Nephron progenitor cell (in vitro differentiated cells): ENCODE results near the gene YIF1A.

ENCODE experiments used
- DNase-seq: peaks from one replicate; pipeline ENCODE4 v3.0.0; 2021
- H3K27ac Mint-ChIP-seq: 2 replicates; pipeline ENCODE4 v1.8.0; 2021; ENCODE audit warnings: mild to moderate bottlenecking, moderate library complexity, mixed read lengths
- H3K27me3 Mint-ChIP-seq: 2 replicates; pipeline ENCODE4 v1.8.0; 2021; ENCODE audit warnings: mild to moderate bottlenecking, low read depth, mixed read lengths; ENCODE audit not compliant: poor library complexity
- H3K36me3 Mint-ChIP-seq: 2 replicates; pipeline ENCODE4 v1.8.0; 2021; ENCODE audit warnings: low read depth, mixed read lengths
- H3K4me1 Mint-ChIP-seq: 2 replicates; pipeline ENCODE4 v1.8.0; 2021; ENCODE audit warnings: mixed read lengths
- H3K4me3 Mint-ChIP-seq: 2 replicates; pipeline ENCODE4 v1.8.0; 2021; ENCODE audit warnings: mild to moderate bottlenecking, moderate library complexity, mixed read lengths
- H3K9me3 Mint-ChIP-seq: 2 replicates; pipeline ENCODE4 v1.8.0; 2021; ENCODE audit warnings: mild to moderate bottlenecking, moderate library complexity, mixed read lengths
- TF ChIP-seq, protein P1 (sequence below): fragments of 200-600 bp; sonication (generic); IDR thresholded peaks from 2 replicates; pipeline ENCODE4 v1.5.0; 2021; ENCODE audit warnings: antibody characterized with exemption

YIF1A gene

GRCh38 chr11:66330931-66331330 lies 42.0 kb upstream of the YIF1A start:
- DNase-seq, result no peak
- Mint-ChIP-seq H3K4me3 (no peak overlapping the region), H3K9me3 (no peaks in the 10 kb centered on the region), H3K27ac (no peak overlapping the region), H3K36me3 (no peaks in the 10 kb centered on the region), H3K4me1 (peaks cover 48% of the 10 kb centered on the region), H3K27me3 (peaks cover 5% of the 10 kb centered on the region)
- TF ChIP-seq, protein P1, sequence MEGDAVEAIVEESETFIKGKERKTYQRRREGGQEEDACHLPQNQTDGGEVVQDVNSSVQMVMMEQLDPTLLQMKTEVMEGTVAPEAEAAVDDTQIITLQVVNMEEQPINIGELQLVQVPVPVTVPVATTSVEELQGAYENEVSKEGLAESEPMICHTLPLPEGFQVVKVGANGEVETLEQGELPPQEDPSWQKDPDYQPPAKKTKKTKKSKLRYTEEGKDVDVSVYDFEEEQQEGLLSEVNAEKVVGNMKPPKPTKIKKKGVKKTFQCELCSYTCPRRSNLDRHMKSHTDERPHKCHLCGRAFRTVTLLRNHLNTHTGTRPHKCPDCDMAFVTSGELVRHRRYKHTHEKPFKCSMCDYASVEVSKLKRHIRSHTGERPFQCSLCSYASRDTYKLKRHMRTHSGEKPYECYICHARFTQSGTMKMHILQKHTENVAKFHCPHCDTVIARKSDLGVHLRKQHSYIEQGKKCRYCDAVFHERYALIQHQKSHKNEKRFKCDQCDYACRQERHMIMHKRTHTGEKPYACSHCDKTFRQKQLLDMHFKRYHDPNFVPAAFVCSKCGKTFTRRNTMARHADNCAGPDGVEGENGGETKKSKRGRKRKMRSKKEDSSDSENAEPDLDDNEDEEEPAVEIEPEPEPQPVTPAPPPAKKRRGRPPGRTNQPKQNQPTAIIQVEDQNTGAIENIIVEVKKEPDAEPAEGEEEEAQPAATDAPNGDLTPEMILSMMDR, result no peak

GRCh38 chr11:66329165-66329673 lies 40.3 kb upstream of the YIF1A start:
- no peaks in the 10 kb centered on the region for H3K36me3 Mint-ChIP-seq
- no peak overlapping the region for H3K4me3 Mint-ChIP-seq
- peaks cover 57% of the 10 kb centered on the region for H3K4me1 Mint-ChIP-seq
- no peaks in the 10 kb centered on the region for H3K9me3 Mint-ChIP-seq
- TF ChIP-seq, protein P1, result no peak
- no peak overlapping the region for H3K27ac Mint-ChIP-seq
- H3K27me3 Mint-ChIP-seq, result peaks cover 5% of the 10 kb centered on the region
- DNase-seq, result no peak

- no peak overlapping the region for H3K27ac Mint-ChIP-seq
- H3K4me1 Mint-ChIP-seq, result peaks cover 61% of the 10 kb centered on the region
- peaks cover 5% of the 10 kb centered on the region for H3K27me3 Mint-ChIP-seq
- TF ChIP-seq, protein P1, result peak; percentile 94
- H3K4me3 Mint-ChIP-seq, result no peak overlapping the region
- peak; percentile 82 for DNase-seq
- H3K9me3 Mint-ChIP-seq, result no peaks in the 10 kb centered on the region
- no peaks in the 10 kb centered on the region for H3K36me3 Mint-ChIP-seq
Measured at GRCh38 chr11:66328302-66329144, 39.6 kb upstream of the YIF1A start.

DNA sequence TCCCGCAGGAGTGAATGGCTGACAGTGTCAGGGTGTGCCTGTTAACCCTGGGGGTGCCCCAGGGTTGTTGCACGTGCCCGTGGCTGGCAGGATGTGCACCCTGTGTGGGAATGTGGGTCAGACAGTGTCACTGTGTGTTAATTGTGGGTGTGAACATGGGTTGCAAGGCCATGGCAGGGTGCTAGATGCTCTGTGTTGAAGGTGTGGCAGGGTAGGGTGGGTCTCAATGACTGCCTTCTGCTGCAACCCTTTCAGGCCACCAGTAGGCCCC lies 39.0 kb upstream of the YIF1A start:
- no peak overlapping the region for H3K4me3 Mint-ChIP-seq
- peaks cover 5% of the 10 kb centered on the region for H3K27me3 Mint-ChIP-seq
- no peak overlapping the region for H3K27ac Mint-ChIP-seq
- H3K9me3 Mint-ChIP-seq, result no peaks in the 10 kb centered on the region
- no peaks in the 10 kb centered on the region for H3K36me3 Mint-ChIP-seq
- H3K4me1 Mint-ChIP-seq, result peaks cover 67% of the 10 kb centered on the region
- no peak for DNase-seq
- TF ChIP-seq, protein P1, result no peak

DNA sequence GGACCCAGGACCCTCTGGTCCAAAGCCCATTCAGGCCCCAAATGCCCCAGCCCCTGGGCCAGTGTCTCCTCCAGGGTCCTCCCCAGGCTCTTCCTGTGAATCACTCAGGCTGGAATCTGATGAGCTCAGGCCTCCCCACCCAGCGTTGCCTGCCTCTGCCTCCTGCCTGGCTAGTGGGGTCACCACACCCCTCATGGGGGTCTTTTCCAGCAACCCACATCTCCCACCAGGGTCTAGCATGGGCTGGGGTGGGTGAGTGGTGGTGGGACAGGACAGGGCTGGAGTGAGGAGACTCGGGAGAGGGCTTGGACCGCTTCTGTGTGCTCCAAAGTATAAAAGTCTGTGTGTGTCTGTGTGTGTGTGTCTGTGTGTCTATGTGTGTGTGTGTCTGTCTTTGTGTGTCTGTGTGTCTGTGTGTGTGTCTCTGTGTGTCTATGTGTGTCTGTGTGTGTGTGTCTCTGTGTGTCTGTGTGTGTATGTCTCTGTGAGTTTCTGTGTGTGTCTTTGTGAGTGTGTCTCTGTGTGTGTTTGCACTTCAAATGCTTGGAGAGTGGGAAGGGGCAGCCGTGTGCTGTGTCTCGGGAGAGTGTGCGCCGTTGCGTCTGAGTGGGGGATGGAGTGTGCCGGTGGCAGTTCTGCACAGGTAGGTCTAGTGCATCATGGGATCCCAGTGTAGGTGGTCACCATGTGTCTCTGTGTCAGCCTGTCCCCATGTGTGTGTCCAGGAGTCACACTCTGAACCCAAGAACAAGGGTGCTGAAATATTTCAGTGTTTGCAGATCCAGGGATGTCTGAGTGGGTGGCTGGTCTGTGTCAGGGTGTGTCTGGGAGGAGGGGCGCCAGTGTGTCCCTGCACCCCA lies 38.5 kb upstream of the YIF1A start:
- H3K36me3 Mint-ChIP-seq, result no peaks in the 10 kb centered on the region
- peaks cover 5% of the 10 kb centered on the region for H3K27me3 Mint-ChIP-seq
- no peak for DNase-seq
- TF ChIP-seq, protein P1, result no peak
- peaks cover 72% of the 10 kb centered on the region for H3K4me1 Mint-ChIP-seq
- H3K9me3 Mint-ChIP-seq, result no peaks in the 10 kb centered on the region
- H3K27ac Mint-ChIP-seq, result peak overlapping the region; percentile 5
- peak overlapping the region; percentile 2 for H3K4me3 Mint-ChIP-seq
